Measurements from ENCODE around the gene TAMALIN. TPM values are rescaled to one million over a fixed set of nuclear protein-coding genes. Genes with fewer than 3 reads are reported as not detected.

The TAMALIN gene
- total RNA-seq, 1 donor from 2014 or later, result 15.5 TPM

- Mint-ChIP-seq H3K27me3 (peaks cover 28% of the 10 kb centered on the region), H3K4me1 (ENCODE audit: low read depth) (peaks cover 15% of the 10 kb centered on the region), H3K36me3 (ENCODE audit: insufficient read depth) (peaks cover 7% of the 10 kb centered on the region), H3K4me3 (ENCODE audit: low read depth) (peak overlapping the region; percentile 76), H3K27ac (no peak overlapping the region), H3K9me3 (ENCODE audit: low read depth) (no peaks in the 10 kb centered on the region)
- TF ChIP-seq CTCF (IDR thresholded peaks at IDR 0.05; ENCODE audit: unreplicated experiment), result no peak
- DNase-seq (ENCODE audit: low spot score, unreplicated experiment), result no peak
These were observed 1.3 kb downstream of the TAMALIN start for GRCh38 chr12:52007982-52008510.

- Mint-ChIP-seq H3K27ac (no peak overlapping the region), H3K4me1 (ENCODE audit: low read depth) (peaks cover 15% of the 10 kb centered on the region), H3K27me3 (peaks cover 38% of the 10 kb centered on the region), H3K36me3 (ENCODE audit: insufficient read depth) (peaks cover 11% of the 10 kb centered on the region), H3K9me3 (ENCODE audit: low read depth) (no peaks in the 10 kb centered on the region), H3K4me3 (ENCODE audit: low read depth) (no peak overlapping the region)
- DNase-seq (ENCODE audit: low spot score, unreplicated experiment), result no peak
- TF ChIP-seq CTCF (IDR thresholded peaks at IDR 0.05; ENCODE audit: unreplicated experiment), result no peak
These were observed 2.5 kb downstream of the TAMALIN start for GRCh38 chr12:52009081-52009751.

- peak overlapping the region; percentile 41 for H3K4me3 Mint-ChIP-seq (ENCODE audit: low read depth)
- H3K27ac Mint-ChIP-seq, result no peak overlapping the region
- no peak for DNase-seq (ENCODE audit: low spot score, unreplicated experiment)
- no peaks in the 10 kb centered on the region for H3K9me3 Mint-ChIP-seq (ENCODE audit: low read depth)
- peaks cover 11% of the 10 kb centered on the region for H3K36me3 Mint-ChIP-seq (ENCODE audit: insufficient read depth)
- no peak for TF ChIP-seq CTCF (IDR thresholded peaks at IDR 0.05; ENCODE audit: unreplicated experiment)
- peaks cover 37% of the 10 kb centered on the region for H3K27me3 Mint-ChIP-seq
- H3K4me1 Mint-ChIP-seq (ENCODE audit: low read depth), result peaks cover 15% of the 10 kb centered on the region
These were observed 3.4 kb downstream of the TAMALIN start for GRCh38 chr12:52010152-52010622.

GRCh38 chr12:52010692-52011601 is 4.2 kb downstream of the TAMALIN start:
- H3K27me3 Mint-ChIP-seq, result peaks cover 32% of the 10 kb centered on the region
- no peak overlapping the region for H3K27ac Mint-ChIP-seq
- peaks cover 12% of the 10 kb centered on the region for H3K4me1 Mint-ChIP-seq (ENCODE audit: low read depth)
- no peak for DNase-seq (ENCODE audit: low spot score, unreplicated experiment)
- peaks cover 11% of the 10 kb centered on the region for H3K36me3 Mint-ChIP-seq (ENCODE audit: insufficient read depth)
- no peaks in the 10 kb centered on the region for H3K9me3 Mint-ChIP-seq (ENCODE audit: low read depth)
- TF ChIP-seq CTCF (IDR thresholded peaks at IDR 0.05; ENCODE audit: unreplicated experiment), result no peak
- no peak overlapping the region for H3K4me3 Mint-ChIP-seq (ENCODE audit: low read depth)

- H3K27me3 Mint-ChIP-seq, result peaks cover 29% of the 10 kb centered on the region
- peaks cover 11% of the 10 kb centered on the region for H3K36me3 Mint-ChIP-seq (ENCODE audit: insufficient read depth)
- no peak overlapping the region for H3K4me3 Mint-ChIP-seq (ENCODE audit: low read depth)
- H3K9me3 Mint-ChIP-seq (ENCODE audit: low read depth), result no peaks in the 10 kb centered on the region
- H3K4me1 Mint-ChIP-seq (ENCODE audit: low read depth), result peaks cover 9% of the 10 kb centered on the region
- TF ChIP-seq CTCF (IDR thresholded peaks at IDR 0.05; ENCODE audit: unreplicated experiment), result no peak
- no peak for DNase-seq (ENCODE audit: low spot score, unreplicated experiment)
- no peak overlapping the region for H3K27ac Mint-ChIP-seq
These were observed 5.0 kb downstream of the TAMALIN start for GRCh38 chr12:52011602-52012214.
